ENCODE measurements around the gene KLHL5.

KLHL5 gene

DNA sequence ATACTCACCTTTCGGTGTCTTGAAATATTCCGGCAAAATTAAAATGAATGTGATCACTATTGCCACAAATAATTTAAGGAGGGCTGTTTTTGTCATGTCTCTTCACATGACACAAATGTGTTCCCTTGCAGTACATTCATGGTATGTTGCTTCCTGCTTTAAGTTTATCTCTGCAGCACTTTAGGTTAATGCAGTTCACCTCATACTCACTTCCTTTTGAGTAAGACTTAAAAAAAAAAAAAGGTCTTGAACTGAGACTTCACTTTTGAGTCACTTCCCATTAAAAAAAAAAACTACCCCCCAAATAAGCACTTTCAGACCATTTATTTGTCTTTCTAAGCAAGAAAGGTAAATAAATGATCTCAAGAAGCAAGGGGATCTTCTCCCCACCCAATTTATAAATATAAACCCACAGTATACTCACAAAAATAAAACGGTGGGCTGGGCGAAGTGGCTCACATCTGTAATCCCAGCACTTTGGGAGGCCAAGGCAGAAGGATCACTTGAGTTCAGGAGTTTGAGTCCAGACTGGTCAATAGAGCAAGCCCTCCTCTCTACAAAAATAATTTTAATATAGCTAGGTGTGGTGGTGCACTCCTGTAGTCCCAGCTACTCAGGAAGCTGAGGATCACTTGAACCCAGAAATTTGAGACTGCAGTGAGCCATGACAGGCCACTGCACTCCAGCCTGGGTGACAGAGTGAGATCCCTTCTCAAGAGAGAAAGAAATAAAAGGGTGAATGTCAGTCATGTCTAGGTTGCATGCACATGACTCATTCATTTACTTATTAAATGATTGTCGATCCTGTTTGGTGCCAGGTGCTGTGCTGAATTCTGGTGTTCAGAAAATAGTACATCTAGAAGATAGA is 29.6 kb upstream of the KLHL5 start, which contains the start of gene TMEM156:
TSS of gene TMEM156 (minus strand) at position 192 of the 868 bp plus-strand sequence. CDS start at position 96, 96 bp downstream.
- TF ChIP-seq, protein P1, sequence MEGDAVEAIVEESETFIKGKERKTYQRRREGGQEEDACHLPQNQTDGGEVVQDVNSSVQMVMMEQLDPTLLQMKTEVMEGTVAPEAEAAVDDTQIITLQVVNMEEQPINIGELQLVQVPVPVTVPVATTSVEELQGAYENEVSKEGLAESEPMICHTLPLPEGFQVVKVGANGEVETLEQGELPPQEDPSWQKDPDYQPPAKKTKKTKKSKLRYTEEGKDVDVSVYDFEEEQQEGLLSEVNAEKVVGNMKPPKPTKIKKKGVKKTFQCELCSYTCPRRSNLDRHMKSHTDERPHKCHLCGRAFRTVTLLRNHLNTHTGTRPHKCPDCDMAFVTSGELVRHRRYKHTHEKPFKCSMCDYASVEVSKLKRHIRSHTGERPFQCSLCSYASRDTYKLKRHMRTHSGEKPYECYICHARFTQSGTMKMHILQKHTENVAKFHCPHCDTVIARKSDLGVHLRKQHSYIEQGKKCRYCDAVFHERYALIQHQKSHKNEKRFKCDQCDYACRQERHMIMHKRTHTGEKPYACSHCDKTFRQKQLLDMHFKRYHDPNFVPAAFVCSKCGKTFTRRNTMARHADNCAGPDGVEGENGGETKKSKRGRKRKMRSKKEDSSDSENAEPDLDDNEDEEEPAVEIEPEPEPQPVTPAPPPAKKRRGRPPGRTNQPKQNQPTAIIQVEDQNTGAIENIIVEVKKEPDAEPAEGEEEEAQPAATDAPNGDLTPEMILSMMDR (IDR thresholded peaks at IDR 0.05; ENCODE audit: control extremely low read depth, extremely low read depth, low read depth, missing control alignments) = no peak
- CTCF ChIA-PET = interaction anchor here (1.0 to 2.2 kb wide), 3 partner anchors 8 to 130 kb away, joined by 3 to 6 read pairs (median 3); no protein-coding TSS in a partner anchor
- POLR2A ChIA-PET = interaction anchor here (0.6 kb wide), 1 partner anchor 35 kb away, joined by 4 read pairs; no protein-coding TSS in a partner anchor
- DNase-seq (ENCODE audit: extremely low spot score) = peak; percentile 63

DNA sequence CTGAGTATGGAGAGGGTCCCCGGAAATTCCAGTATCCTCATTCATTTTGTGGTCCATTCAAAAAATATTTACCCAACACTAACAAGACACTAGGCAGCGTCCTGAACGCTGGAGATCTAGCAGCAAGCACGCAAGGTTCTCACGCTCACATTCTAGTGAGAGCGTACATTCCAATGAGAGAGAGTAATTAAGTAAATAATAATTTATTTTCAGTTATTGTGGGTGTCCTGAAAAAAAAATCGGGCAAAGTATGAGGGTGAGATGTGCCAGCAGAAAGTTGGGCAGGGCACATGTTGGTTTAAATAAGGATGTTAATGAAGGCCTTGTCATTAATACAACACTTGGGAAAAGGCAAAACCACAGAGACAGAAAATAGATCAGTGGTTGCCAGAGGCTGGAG is 25.9 kb upstream of the KLHL5 start:
- CTCF ChIA-PET = no interaction called here
- no peak for DNase-seq (ENCODE audit: extremely low spot score)
- POLR2A ChIA-PET = no interaction called here
- TF ChIP-seq, protein P1 (IDR thresholded peaks at IDR 0.05; ENCODE audit: control extremely low read depth, extremely low read depth, low read depth, missing control alignments) = no peak

DNA sequence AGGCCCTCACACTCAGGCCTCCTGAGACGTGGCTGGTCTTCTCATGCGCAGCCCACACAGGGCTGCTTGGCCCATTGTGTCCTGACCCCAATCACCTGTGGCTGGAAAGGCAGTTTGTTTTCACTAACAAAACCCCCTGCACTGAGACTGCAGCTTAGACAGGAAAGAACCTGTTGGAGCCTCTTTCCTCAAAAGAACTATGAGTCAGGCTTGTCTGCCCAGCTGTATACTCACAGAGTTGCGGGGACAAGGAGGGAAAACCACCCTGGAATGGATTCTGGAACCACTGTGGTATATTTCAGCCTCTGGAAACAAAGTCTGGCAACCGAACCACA is 24.6 kb upstream of the KLHL5 start:
- TF ChIP-seq, protein P1 (IDR thresholded peaks at IDR 0.05; ENCODE audit: control extremely low read depth, extremely low read depth, low read depth, missing control alignments) = no peak
- ChIA-PET POLR2A (no interaction called here), CTCF (interaction anchor here (2.2 kb wide), 1 partner anchor 9 kb away, joined by 5 read pairs; no protein-coding TSS in a partner anchor)
- no peak for DNase-seq (ENCODE audit: extremely low spot score)

DNA sequence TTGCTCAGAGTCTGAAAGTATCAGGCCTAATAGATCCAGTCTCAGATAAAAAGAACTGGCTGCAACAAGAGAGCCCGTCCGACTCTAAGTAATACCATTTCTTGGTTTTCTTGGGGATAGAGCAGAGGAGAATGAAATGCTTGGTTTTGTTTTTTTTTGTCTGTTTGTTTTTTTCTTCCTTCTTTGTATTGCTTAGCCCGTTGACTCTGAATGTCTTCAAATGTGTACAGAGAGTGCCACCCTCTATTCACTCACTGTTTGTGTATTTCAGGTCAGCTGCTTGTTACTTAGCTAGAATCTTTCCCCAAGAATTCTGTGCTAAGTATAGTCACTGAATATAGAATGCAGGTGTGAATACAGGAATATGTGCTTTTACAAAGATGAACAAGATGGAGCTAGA is 24.1 kb upstream of the KLHL5 start:
- DNase-seq (ENCODE audit: extremely low spot score) = no peak
- TF ChIP-seq, protein P1 (IDR thresholded peaks at IDR 0.05; ENCODE audit: control extremely low read depth, extremely low read depth, low read depth, missing control alignments) = no peak
- POLR2A ChIA-PET = no interaction called here
- CTCF ChIA-PET = interaction anchor here (2.2 kb wide), 1 partner anchor 9 kb away, joined by 5 read pairs; no protein-coding TSS in a partner anchor

DNA sequence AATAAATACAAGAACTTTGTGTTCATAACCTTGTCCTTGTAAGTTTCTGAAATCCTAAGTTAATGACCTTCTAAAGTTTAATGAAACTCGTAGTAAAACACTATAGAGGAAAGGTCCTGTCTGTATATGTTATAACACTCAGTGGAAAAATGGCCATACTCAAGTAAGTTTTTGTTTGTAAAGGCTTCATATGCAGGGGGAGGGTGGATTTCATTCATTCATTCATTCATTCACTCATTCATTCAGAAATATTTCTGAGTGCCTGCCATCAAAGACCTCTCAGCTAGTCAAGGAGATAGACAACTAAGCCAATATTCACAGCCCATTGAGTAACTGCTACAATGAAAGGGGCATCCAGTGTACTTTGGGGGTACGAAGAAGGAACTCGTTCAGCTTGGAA is 22.9 kb upstream of the KLHL5 start:
- ChIA-PET POLR2A (no interaction called here), CTCF (interaction anchor here (1.2 kb wide), 1 partner anchor 9 kb away, joined by 3 read pairs; no protein-coding TSS in a partner anchor)
- DNase-seq (ENCODE audit: extremely low spot score) = no peak
- TF ChIP-seq, protein P1 (IDR thresholded peaks at IDR 0.05; ENCODE audit: control extremely low read depth, extremely low read depth, low read depth, missing control alignments) = no peak

DNA sequence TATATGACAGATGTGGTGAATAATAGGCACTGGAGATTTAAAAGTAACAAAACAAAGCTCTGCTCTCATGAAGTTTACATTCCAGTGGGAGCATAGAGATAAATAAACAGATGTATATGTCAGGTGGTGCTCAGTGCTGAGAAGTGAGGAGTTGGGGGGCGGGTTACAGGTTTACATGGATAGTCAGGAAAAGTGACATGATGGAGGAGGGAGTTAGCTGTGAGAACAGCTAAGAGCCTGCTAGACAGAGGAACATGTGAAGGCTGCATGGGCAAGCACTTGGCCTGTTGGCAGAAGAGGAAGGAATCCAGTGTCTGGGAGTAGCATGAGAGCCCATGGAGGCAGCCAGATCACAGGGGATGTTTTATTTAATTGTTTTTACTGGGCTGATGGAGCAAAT is 19.7 kb upstream of the KLHL5 start:
- ChIA-PET CTCF (interaction anchor here (1.1 to 2.3 kb wide), 3 partner anchors 10 to 181 kb away, joined by 3 to 4 read pairs (median 3); no protein-coding TSS in a partner anchor), POLR2A (no interaction called here)
- DNase-seq (ENCODE audit: extremely low spot score) = no peak
- TF ChIP-seq, protein P1 (IDR thresholded peaks at IDR 0.05; ENCODE audit: control extremely low read depth, extremely low read depth, low read depth, missing control alignments) = no peak

All from GM10248 (cell line).